Liver (tissue), 3 donors: Measurements from ENCODE around the gene FAM72B.
"Not testable (repeated sequence)": the region's sequence is repeated elsewhere in the genome, so short reads cannot be mapped to it uniquely, and the experiment has no call there.

Experiments used
- CTCF ChIP-seq: fragments of 150-350 bp; IDR thresholded peaks from 2 replicates; pipeline ENCODE4 v1.5.1; 2017; ENCODE audit warnings: improper control_type of control experiment, low read depth, low read length; ENCODE audit not compliant: missing input control
- GABPA ChIP-seq, 2 donors: IDR thresholded peaks in 1 of 2; conservative IDR thresholded peaks in 1 of 2; 2 replicates each; pipeline ENCODE4 v1.6.1; 2016; ENCODE audit warnings: antibody characterized with exemption in 2 of 2, mild to moderate bottlenecking in 1 of 2, moderate library complexity in 1 of 2
- MAX ChIP-seq: IDR thresholded peaks from 2 replicates; pipeline ENCODE4 v1.6.1; 2016; ENCODE audit warnings: antibody characterized with exemption
- REST ChIP-seq: IDR thresholded peaks from 2 replicates; pipeline ENCODE4 v1.6.1; 2016; ENCODE audit warnings: antibody characterized with exemption, mild to moderate bottlenecking
- YY1 ChIP-seq: IDR thresholded peaks from 2 replicates; pipeline ENCODE4 v1.6.1; 2016; ENCODE audit warnings: antibody characterized with exemption, mild to moderate bottlenecking
- donor health status: healthy.
- donor health status: healthy.

- TF ChIP-seq GABPA (IDR thresholded peaks at IDR 0.05 in 1 of 2, conservative IDR thresholded peaks at IDR 0.05 in 1 of 2); CTCF; REST; MAX; YY1: not testable (repeated sequence)
These were observed 27.1 kb downstream of the FAM72B start for GRCh38 chr1:121156958-121157603.
